CD14-positive monocyte (primary cell): ENCODE measurements around the gene OSBPL6. TPM values are rescaled to one million over a fixed set of nuclear protein-coding genes. Genes with fewer than 3 reads are reported as not detected.

Experiments used
- DNase-seq, 3 donors: peaks; one replicate each; pipeline ENCODE4 v3.0.0-alpha.2; 2011 to 2022
- H2AFZ ChIP-seq: 2 replicates; pipeline ENCODE4 v1.6.0; 2012; ENCODE audit warnings: mild to moderate bottlenecking, low read depth, low read length, inconsistent platforms; ENCODE audit not compliant: insufficient read depth, poor library complexity, severe bottlenecking
- H3K27ac ChIP-seq, 2 donors: 1 replicate in 1 of 2; 2 replicates in 1 of 2; pipeline ENCODE4 v1.5.1; 2012 to 2013; ENCODE audit warnings: low read length in 2 of 2, control low read depth in 1 of 2, inconsistent platforms in 1 of 2, low read depth in 1 of 2, mild to moderate bottlenecking in 1 of 2
- H3K27me3 ChIP-seq, 2 donors: one replicate each; pipeline versions ENCODE4 v1.6.0 to v1.6.1; 2011 to 2013; ENCODE audit warnings: low read length in 2 of 2; ENCODE audit not compliant: control insufficient read depth in 2 of 2, insufficient read depth in 2 of 2
- H3K36me3 ChIP-seq, 2 donors: replicated peaks in 1 of 2; 1 replicate in 1 of 2; 2 replicates in 1 of 2; pipeline versions ENCODE4 v1.5.1 to v1.6.1; 2012 to 2013; ENCODE audit warnings: low read length in 2 of 2, control low read depth in 1 of 2, inconsistent platforms in 1 of 2, mild to moderate bottlenecking in 1 of 2; ENCODE audit not compliant: insufficient read depth in 2 of 2, control insufficient read depth in 1 of 2
- H3K4me1 ChIP-seq, 2 donors: 1 replicate in 1 of 2; 2 replicates in 1 of 2; pipeline versions ENCODE4 v1.5.1 to v1.6.1; 2012 to 2013; ENCODE audit warnings: low read length in 2 of 2, control low read depth in 1 of 2, inconsistent platforms in 1 of 2, mild to moderate bottlenecking in 1 of 2, moderate library complexity in 1 of 2; ENCODE audit not compliant: insufficient read depth in 2 of 2, control insufficient read depth in 1 of 2
- H3K4me2 ChIP-seq: replicated peaks from 2 replicates; pipeline ENCODE3; 2012; ENCODE audit warnings: low read length, moderate library complexity, mild to moderate bottlenecking; ENCODE audit not compliant: poor library complexity, severe bottlenecking; ENCODE audit errors: extremely low read depth
- H3K4me3 ChIP-seq, 3 experiments: fragments of 200-600 bp in 1 of 3; sonication (generic) in 1 of 3; replicated peaks in 1 of 3; 1 replicate in 2 of 3; 2 replicates in 1 of 3; pipeline ENCODE4 v1.5.1; 2011 to 2013; ENCODE audit warnings: low read length in 3 of 3, mild to moderate bottlenecking in 3 of 3, control low read depth in 2 of 3, low read depth in 2 of 3, inconsistent platforms in 1 of 3, moderate library complexity in 1 of 3
- H3K79me2 ChIP-seq: 2 replicates; pipeline ENCODE4 v1.6.0; 2012; ENCODE audit warnings: mild to moderate bottlenecking, control low read depth, inconsistent platforms, low read length, moderate library complexity; ENCODE audit not compliant: insufficient read depth
- H3K9ac ChIP-seq: 2 replicates; pipeline ENCODE4 v1.6.0; 2017; ENCODE audit warnings: low read length, mild to moderate bottlenecking; ENCODE audit not compliant: insufficient read depth, poor library complexity, severe bottlenecking
- H3K9me3 ChIP-seq, 2 donors: replicated peaks in 1 of 2; 1 replicate in 1 of 2; 2 replicates in 1 of 2; pipeline versions ENCODE4 v1.5.1 to v1.6.1; 2012 to 2013; ENCODE audit warnings: low read length in 2 of 2, control low read depth in 1 of 2; ENCODE audit not compliant: control insufficient read depth in 1 of 2, insufficient read depth in 1 of 2
- H4K20me1 ChIP-seq: 2 replicates; pipeline ENCODE4 v1.6.0; 2012; ENCODE audit warnings: mild to moderate bottlenecking, low read length, control low read depth, moderate library complexity; ENCODE audit not compliant: insufficient read depth
- H3K27ac Mint-ChIP-seq, 7 donors: one replicate each; pipeline ENCODE4 v1.8.0; 2020; ENCODE audit warnings: mild to moderate bottlenecking in 7 of 7, mixed read lengths in 7 of 7, moderate library complexity in 6 of 7, inconsistent platforms in 2 of 7
- H3K27me3 Mint-ChIP-seq, 3 donors: one replicate each; pipeline ENCODE4 v1.8.0; 2021 to 2022; ENCODE audit warnings: low read depth in 3 of 3, mild to moderate bottlenecking in 3 of 3, mixed read lengths in 3 of 3, moderate library complexity in 3 of 3, inconsistent platforms in 1 of 3
- H3K36me3 Mint-ChIP-seq, 2 donors: one replicate each; pipeline ENCODE4 v1.8.0; 2020; ENCODE audit warnings: mixed read lengths in 2 of 2, inconsistent platforms in 1 of 2, mild to moderate bottlenecking in 1 of 2
- H3K4me1 Mint-ChIP-seq: one replicate; pipeline ENCODE4 v1.8.0; 2020; ENCODE audit warnings: mild to moderate bottlenecking, mixed read lengths
- H3K4me3 Mint-ChIP-seq, 2 donors: one replicate each; pipeline ENCODE4 v1.8.0; 2020; ENCODE audit warnings: mild to moderate bottlenecking in 2 of 2, mixed read lengths in 2 of 2, moderate library complexity in 1 of 2
- H3K9me3 Mint-ChIP-seq, 7 donors: one replicate each; pipeline ENCODE4 v1.8.0; 2020 to 2022; ENCODE audit warnings: mixed read lengths in 7 of 7, mild to moderate bottlenecking in 6 of 7, moderate library complexity in 6 of 7, inconsistent platforms in 2 of 7
- WGBS: methylation state at CpG from one replicate; pipeline ENCODE4 v1.1.5; 2013; ENCODE audit warnings: missing lambda C conversion rate; ENCODE audit not compliant: insufficient coverage; 5-methylcytosine and 5-hydroxymethylcytosine counted together
- intact Hi-C, 2 donors: fragments of 100-400 bp; cut with micrococcal nuclease; formaldehyde crosslinking; loops; one replicate each; pipeline versions ENCODE4 v1.15.0 to v1.15.1; 2023
- polyA plus RNA-seq, 3 donors: library from polyadenylated mRNA; depleted of rRNA in 1 of 3; unstranded in 2 of 3; stranded (reverse) in 1 of 3; fragments of 300-500 nt in 2 of 3; fragments of >200 nt in 1 of 3; fragmentation: Illumina TruSeq in 2 of 3; gene quantifications; 1 replicate in 2 of 3; 2 replicates in 1 of 3; pipeline ENCODE4 v1.2.3, GENCODE V29; 2012 to 2021
- TF ChIP-seq, protein P1 (sequence below): fragments of 200-600 bp; IDR thresholded peaks from one replicate; pipeline ENCODE4 v1.8.0; 2022; ENCODE audit warnings: antibody characterized with exemption, mild to moderate bottlenecking

Gene OSBPL6
- polyA plus RNA-seq, 3 donors: not detected

DNA sequence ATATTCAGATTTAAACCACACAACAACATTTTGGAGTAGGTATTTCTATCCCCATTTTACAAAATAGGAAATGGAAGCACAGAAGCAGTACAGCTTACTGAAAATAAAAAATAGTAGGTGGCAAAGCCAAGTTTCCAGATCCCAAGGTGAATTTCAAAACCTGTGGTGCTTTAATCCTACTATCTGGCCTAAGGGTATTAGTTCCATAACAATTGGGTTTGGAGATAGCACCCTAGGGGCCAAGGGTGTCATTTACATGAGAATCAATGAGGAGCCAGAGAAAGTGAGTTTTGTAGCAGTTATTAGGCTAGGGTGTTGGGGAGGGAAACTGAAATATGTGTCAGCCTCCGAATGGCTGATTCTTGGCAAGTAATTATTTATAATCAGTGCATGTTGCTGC is 24.9 kb downstream of the OSBPL6 start:
- Mint-ChIP-seq H3K27ac (no peak overlapping the region), H3K9me3 (peaks cover 0 to 4% (median 1%) of the 10 kb centered on the region in 7 donors), H3K27me3 (peaks cover 0 to 12% (median 2%) of the 10 kb centered on the region in 3 donors), H3K4me3 (no peak overlapping the region), H3K4me1 (no peaks in the 10 kb centered on the region), H3K36me3 (no peaks in the 10 kb centered on the region)
- Histone ChIP-seq H2AFZ (no peak overlapping the region), H3K9me3 (no peaks in the 10 kb centered on the region), H3K4me1 (no peaks in the 10 kb centered on the region), H3K9ac (no peak overlapping the region), H3K4me2 (no peak overlapping the region), H3K27ac (no peak overlapping the region), H3K27me3 (no peaks in the 10 kb centered on the region), H3K4me3 (no peak overlapping the region), H3K79me2 (no peaks in the 10 kb centered on the region), H3K36me3 (no peaks in the 10 kb centered on the region), H4K20me1 (no peaks in the 10 kb centered on the region)
- TF ChIP-seq, protein P1, sequence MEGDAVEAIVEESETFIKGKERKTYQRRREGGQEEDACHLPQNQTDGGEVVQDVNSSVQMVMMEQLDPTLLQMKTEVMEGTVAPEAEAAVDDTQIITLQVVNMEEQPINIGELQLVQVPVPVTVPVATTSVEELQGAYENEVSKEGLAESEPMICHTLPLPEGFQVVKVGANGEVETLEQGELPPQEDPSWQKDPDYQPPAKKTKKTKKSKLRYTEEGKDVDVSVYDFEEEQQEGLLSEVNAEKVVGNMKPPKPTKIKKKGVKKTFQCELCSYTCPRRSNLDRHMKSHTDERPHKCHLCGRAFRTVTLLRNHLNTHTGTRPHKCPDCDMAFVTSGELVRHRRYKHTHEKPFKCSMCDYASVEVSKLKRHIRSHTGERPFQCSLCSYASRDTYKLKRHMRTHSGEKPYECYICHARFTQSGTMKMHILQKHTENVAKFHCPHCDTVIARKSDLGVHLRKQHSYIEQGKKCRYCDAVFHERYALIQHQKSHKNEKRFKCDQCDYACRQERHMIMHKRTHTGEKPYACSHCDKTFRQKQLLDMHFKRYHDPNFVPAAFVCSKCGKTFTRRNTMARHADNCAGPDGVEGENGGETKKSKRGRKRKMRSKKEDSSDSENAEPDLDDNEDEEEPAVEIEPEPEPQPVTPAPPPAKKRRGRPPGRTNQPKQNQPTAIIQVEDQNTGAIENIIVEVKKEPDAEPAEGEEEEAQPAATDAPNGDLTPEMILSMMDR: no peak
- 67% methylated on average over 1 of the region's 1 CpG for WGBS
- DNase-seq: no peak
- intact Hi-C loops: no loop called here

GRCh38 chr2:178220814-178221213 is 26.5 kb downstream of the OSBPL6 start:
- no peak overlapping the region for H3K4me2 ChIP-seq
- intact Hi-C loops: no loop called here
- DNase-seq: no peak
- H3K79me2 ChIP-seq: no peaks in the 10 kb centered on the region
- H3K9me3 ChIP-seq: no peaks in the 10 kb centered on the region
- H3K4me1 ChIP-seq: no peaks in the 10 kb centered on the region
- H3K4me3 ChIP-seq: no peak overlapping the region
- H3K27me3 ChIP-seq: no peaks in the 10 kb centered on the region
- Mint-ChIP-seq H3K4me3 (no peak overlapping the region), H3K9me3 (peaks cover 0 to 4% (median 1%) of the 10 kb centered on the region in 7 donors), H3K36me3 (no peaks in the 10 kb centered on the region), H3K27ac (no peak overlapping the region), H3K4me1 (no peaks in the 10 kb centered on the region), H3K27me3 (peaks cover 0 to 12% (median 2%) of the 10 kb centered on the region in 3 donors)
- no peaks in the 10 kb centered on the region for H4K20me1 ChIP-seq
- H3K27ac ChIP-seq: no peak overlapping the region
- no peaks in the 10 kb centered on the region for H3K36me3 ChIP-seq
- TF ChIP-seq, protein P1: no peak
- 83% methylated on average over 2 of the region's 4 CpGs for WGBS
- no peak overlapping the region for H3K9ac ChIP-seq
- H2AFZ ChIP-seq: no peak overlapping the region
